ENCODE measurements around the gene PCDH17.

Gene PCDH17

DNA sequence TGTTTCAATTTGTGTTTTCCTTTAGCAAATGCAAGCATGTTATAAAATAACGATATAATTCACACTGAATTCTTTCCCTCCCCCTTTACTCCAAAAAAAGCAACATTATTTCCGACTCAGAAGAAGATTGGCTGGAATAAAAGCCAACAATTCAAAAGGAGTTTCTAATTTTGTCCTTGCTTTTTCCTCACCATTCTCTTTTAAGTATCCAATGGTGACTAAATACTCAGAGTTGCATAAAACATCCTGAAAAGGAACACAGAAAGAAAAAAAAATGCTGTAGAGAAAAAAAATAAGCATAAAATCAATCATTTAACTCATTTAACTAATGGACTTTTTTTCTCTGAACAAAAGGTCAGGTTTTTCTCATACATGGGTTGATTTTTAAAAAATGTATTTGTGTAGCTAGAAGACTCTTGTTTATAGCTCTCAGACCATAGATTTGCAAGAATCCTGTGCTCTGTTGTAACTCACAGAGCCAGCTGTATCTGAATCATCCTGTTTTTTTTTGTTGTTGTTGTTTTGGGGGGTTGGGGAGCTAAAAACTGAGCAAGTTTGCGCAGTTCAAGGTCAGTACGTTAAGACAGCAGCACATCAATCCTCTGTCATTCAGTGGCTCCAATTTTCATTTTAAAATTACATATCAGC lies 108.1 kb downstream of the PCDH17 start:
- H3K4me1 ChIP-seq (ENCODE audit: insufficient read depth, low read length): peaks cover 17% of the 10 kb centered on the region
- no peaks in the 10 kb centered on the region for H3K36me3 ChIP-seq (ENCODE audit: insufficient read depth, low read length)
- no peaks in the 10 kb centered on the region for H3K9me3 ChIP-seq (ENCODE audit: control insufficient read depth, insufficient read depth, low read length)
- H3K9ac ChIP-seq (ENCODE audit: low read depth, low read length): no peak overlapping the region

DNA sequence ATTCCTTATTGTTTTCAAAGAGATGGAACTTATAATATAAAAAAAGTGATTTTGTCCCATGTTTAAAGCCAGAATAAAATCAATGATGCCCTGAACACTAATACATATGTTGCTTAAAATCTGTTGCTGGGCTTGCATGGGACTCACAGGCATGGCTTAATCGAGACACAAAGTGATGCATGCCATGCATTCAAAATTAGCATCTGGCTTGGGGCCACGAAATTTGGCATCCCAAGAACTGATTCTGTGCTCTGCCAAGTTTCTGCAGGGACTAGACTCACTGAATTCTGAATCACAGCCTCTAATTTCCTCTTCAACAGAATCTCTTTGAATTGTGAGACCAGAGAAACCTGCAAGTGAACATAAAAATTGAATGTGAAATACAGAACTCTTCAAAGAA lies 109.2 kb downstream of the PCDH17 start:
- Histone ChIP-seq H3K9me3 (ENCODE audit: control insufficient read depth, insufficient read depth, low read length) (no peaks in the 10 kb centered on the region), H3K36me3 (ENCODE audit: insufficient read depth, low read length) (no peaks in the 10 kb centered on the region), H3K9ac (ENCODE audit: low read depth, low read length) (no peak overlapping the region), H3K4me1 (ENCODE audit: insufficient read depth, low read length) (peaks cover 17% of the 10 kb centered on the region)

DNA sequence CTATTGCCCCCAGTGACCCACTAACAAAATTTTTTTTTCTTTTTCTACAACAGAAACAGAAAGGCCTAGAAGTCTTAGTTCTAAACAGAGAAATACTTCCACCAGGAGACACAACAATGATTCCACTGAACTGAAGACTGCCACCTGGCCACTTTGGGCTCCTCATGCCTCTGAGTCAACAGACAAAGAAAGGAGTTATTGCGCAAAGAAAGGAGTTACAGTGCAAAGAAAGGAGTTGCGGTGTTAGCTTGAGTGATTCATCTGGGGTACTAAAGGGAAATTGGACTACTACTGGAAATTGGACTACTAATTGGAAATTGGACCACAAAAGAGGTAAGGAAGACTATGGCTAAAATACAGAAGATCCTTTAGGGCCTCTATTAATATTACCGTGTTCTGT lies 116.6 kb downstream of the PCDH17 start:
- Histone ChIP-seq H3K9me3 (ENCODE audit: control insufficient read depth, insufficient read depth, low read length) (no peaks in the 10 kb centered on the region), H3K9ac (ENCODE audit: low read depth, low read length) (no peak overlapping the region), H3K4me1 (ENCODE audit: insufficient read depth, low read length) (no peaks in the 10 kb centered on the region; the same call in 1 of the 2 replicates), H3K36me3 (ENCODE audit: insufficient read depth, low read length) (no peaks in the 10 kb centered on the region)

DNA sequence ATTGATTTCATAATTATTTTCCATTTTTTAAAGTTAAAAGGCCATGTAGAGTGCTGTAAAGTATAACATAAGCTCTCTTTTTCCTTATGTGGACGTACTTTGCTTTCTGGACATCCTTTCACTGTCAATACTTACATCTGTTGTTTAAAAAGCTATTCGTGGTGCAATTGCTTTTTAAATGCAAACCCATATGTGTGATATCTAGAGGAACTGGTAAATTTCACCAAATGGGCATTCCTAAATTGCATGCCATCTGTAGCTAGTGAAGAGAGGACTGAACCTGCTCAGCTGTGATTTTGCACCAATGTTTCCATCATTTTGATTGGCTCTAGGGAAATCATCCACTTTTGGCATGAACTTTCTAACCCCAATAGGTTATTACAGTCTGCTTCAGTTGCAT lies 129.4 kb downstream of the PCDH17 start:
- Histone ChIP-seq H3K9ac (ENCODE audit: low read depth, low read length) (no peak overlapping the region), H3K4me1 (ENCODE audit: insufficient read depth, low read length) (no peaks in the 10 kb centered on the region)

DNA sequence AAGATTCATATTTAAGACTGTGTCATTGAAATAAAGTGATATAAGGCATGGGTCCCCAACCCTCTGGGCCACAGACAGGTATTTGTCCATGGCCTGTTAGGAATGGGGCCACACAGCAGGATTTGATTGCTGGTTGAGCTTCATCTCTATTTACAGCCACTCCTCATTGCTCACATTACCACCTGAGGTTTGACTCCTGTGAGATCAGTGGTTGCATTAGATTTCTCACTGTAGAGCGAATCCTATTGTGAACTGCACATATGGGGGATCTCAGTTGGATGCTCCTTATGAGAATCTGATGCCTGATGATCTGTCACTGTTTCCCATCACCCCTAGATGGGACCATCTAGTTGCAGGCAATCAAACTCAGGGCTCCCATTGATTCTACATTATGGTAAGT lies 132.1 kb downstream of the PCDH17 start:
- no peaks in the 10 kb centered on the region for H3K36me3 ChIP-seq (ENCODE audit: insufficient read depth, low read length)
- no peak overlapping the region for H3K9ac ChIP-seq (ENCODE audit: low read depth, low read length)
- no peaks in the 10 kb centered on the region for H3K9me3 ChIP-seq (ENCODE audit: control insufficient read depth, insufficient read depth, low read length)
- no peaks in the 10 kb centered on the region for H3K4me1 ChIP-seq (ENCODE audit: insufficient read depth, low read length)

More for the DNA sequence above, 129.4 kb downstream of the PCDH17 start:
- Histone ChIP-seq H3K36me3 (ENCODE audit: insufficient read depth, low read length) (no peaks in the 10 kb centered on the region), H3K9me3 (ENCODE audit: control insufficient read depth, insufficient read depth, low read length) (no peaks in the 10 kb centered on the region)

Data from ES-I3 (cell line).